SK-N-SH (cell line): ENCODE measurements around the gene ATP11B. TPM values are rescaled to one million over a fixed set of nuclear protein-coding genes. Genes with fewer than 3 reads are reported as not detected.

ENCODE experiments used
- CTCF ChIA-PET: fragments of 300-600, 350-600 bp; formaldehyde crosslinking; extraction: SDS; loops from one replicate; lab custom pipeline; 2021; lab: Yijun Ruan, JAX
- POLR2A ChIA-PET: fragments of 350-600 bp; sonication (Branson Sonifier 250); formaldehyde crosslinking; extraction: SDS; loops from one replicate; lab custom pipeline; 2020; ENCODE audit warnings: antibody characterized with exemption, inconsistent platforms; lab: Yijun Ruan, JAX
- DNase-seq: peaks from one replicate; pipeline ENCODE4 v3.0.0; 2012
- H2AFZ ChIP-seq: fragments of 200-600 bp; sonication (generic); 2 replicates; pipeline ENCODE4 v1.8.1; 2016; ENCODE audit warnings: antibody characterized with exemption, mild to moderate bottlenecking, low read depth
- H3F3A ChIP-seq: fragments of 200-600 bp; sonication (generic); replicated peaks from 2 replicates; pipeline ENCODE3; 2016; ENCODE audit warnings: antibody characterized with exemption, mild to moderate bottlenecking; ENCODE audit not compliant: insufficient read depth
- H3K27ac ChIP-seq, 2 experiments: fragments of 200-500 bp in 1 of 2; fragments of 200-600 bp in 1 of 2; sonication (Bioruptor generic) in 1 of 2; sonication (generic), shearing (Covaris generic) in 1 of 2; 2 replicates each; pipeline versions ENCODE4 v1.5.1 to v1.6.1; 2014 to 2016; ENCODE audit warnings: low read depth in 2 of 2, inconsistent platforms in 1 of 2, low read length in 1 of 2, mild to moderate bottlenecking in 1 of 2, mixed read lengths in 1 of 2
- H3K27me3 ChIP-seq: fragments of 200-600 bp; sonication (generic), shearing (Covaris generic); 2 replicates; pipeline ENCODE4 v1.6.1; 2016; ENCODE audit warnings: mixed run types; ENCODE audit not compliant: insufficient read depth
- H3K36me3 ChIP-seq, 2 experiments: fragments of 200-500 bp in 1 of 2; fragments of 200-600 bp in 1 of 2; sonication (Bioruptor generic) in 1 of 2; sonication (generic) in 1 of 2; replicated peaks in 1 of 2; 2 replicates each; pipeline versions ENCODE3 to v1.5.1; 2014 to 2016; ENCODE audit warnings: low read length in 1 of 2, mild to moderate bottlenecking in 1 of 2; ENCODE audit not compliant: insufficient read depth in 2 of 2, control insufficient read depth in 1 of 2
- H3K4me1 ChIP-seq, 2 experiments: fragments of 200-500 bp in 1 of 2; fragments of 200-600 bp in 1 of 2; sonication (Bioruptor generic) in 1 of 2; sonication (generic), shearing (Covaris generic) in 1 of 2; 2 replicates each; pipeline versions ENCODE4 v1.5.1 to v1.6.1; 2014 to 2016; ENCODE audit warnings: low read depth in 1 of 2, low read length in 1 of 2, mixed run types in 1 of 2; ENCODE audit not compliant: insufficient read depth in 2 of 2, control insufficient read depth in 1 of 2
- H3K4me2 ChIP-seq: fragments of 200-600 bp; sonication (generic), shearing (Covaris generic); 2 replicates; pipeline ENCODE4 v1.6.1; 2017; ENCODE audit warnings: mixed run types
- H3K4me3 ChIP-seq, 2 experiments: fragments of 200-500 bp in 1 of 2; fragments of 200-600 bp in 1 of 2; sonication (Bioruptor generic) in 1 of 2; sonication (generic), shearing (Covaris generic) in 1 of 2; 2 replicates each; pipeline versions ENCODE4 v1.5.1 to v1.8.1; 2014 to 2016; ENCODE audit warnings: low read depth in 2 of 2, inconsistent platforms in 1 of 2, low read length in 1 of 2, mild to moderate bottlenecking in 1 of 2, mixed read lengths in 1 of 2, moderate library complexity in 1 of 2
- H3K79me2 ChIP-seq: fragments of 200-600 bp; sonication (generic); 2 replicates; pipeline ENCODE4 v1.8.1; 2017; ENCODE audit warnings: mild to moderate bottlenecking; ENCODE audit not compliant: insufficient read depth
- H3K9ac ChIP-seq: fragments of 200-600 bp; sonication (generic); 2 replicates; pipeline ENCODE4 v1.6.1; 2017; ENCODE audit warnings: mixed run types
- H3K9me2 ChIP-seq: fragments of 200-600 bp; sonication (generic); 2 replicates; pipeline ENCODE4 v1.6.1; 2017; ENCODE audit warnings: mixed run types
- H3K9me3 ChIP-seq: fragments of 200-600 bp; sonication (generic); 2 replicates; pipeline ENCODE4 v1.6.1; 2017; ENCODE audit warnings: mixed run types, mild to moderate bottlenecking, moderate library complexity
- H4K20me1 ChIP-seq: fragments of 200-600 bp; sonication (generic); 2 replicates; pipeline ENCODE4 v1.6.1; 2017; ENCODE audit warnings: mild to moderate bottlenecking, mixed run types; ENCODE audit not compliant: insufficient read depth
- CTCF ChIP-seq: fragments of 200-600 bp; sonication (generic); IDR thresholded peaks from 2 replicates; pipeline ENCODE4 v1.6.1; 2017; ENCODE audit warnings: antibody characterized with exemption, mild to moderate bottlenecking, moderate library complexity
- EP300 ChIP-seq, 2 experiments: IDR thresholded peaks; 2 replicates each; pipeline versions ENCODE4 v1.4.0 to v1.6.1; 2012; ENCODE audit warnings: borderline replicate concordance in 1 of 2, low read depth in 1 of 2, low read length in 1 of 2
- FOSL2 ChIP-seq: IDR thresholded peaks from 2 replicates; pipeline ENCODE4 v1.4.0; 2012; ENCODE audit warnings: low read depth, mild to moderate bottlenecking, moderate library complexity, borderline replicate concordance
- FOXJ3 ChIP-seq: sonication (generic); formaldehyde crosslinking; IDR thresholded peaks from 2 replicates; pipeline ENCODE4 v1.5.1; 2020; ENCODE audit warnings: mild to moderate bottlenecking, missing genetic modification reagents
- FOXM1 ChIP-seq: IDR thresholded peaks from 2 replicates; pipeline ENCODE4 v1.4.0; 2012; ENCODE audit warnings: low read depth, mild to moderate bottlenecking
- GATA2 ChIP-seq: sonication (generic); formaldehyde crosslinking; IDR thresholded peaks from 2 replicates; pipeline ENCODE4 v1.5.0; 2020; ENCODE audit warnings: mild to moderate bottlenecking, missing genetic modification reagents
- IRF3 ChIP-seq: fragments of 150-350 bp; IDR thresholded peaks from 2 replicates; pipeline ENCODE4 v1.6.1; 2016; ENCODE audit warnings: mild to moderate bottlenecking, low read depth, low read length
- JUND ChIP-seq: IDR thresholded peaks from 2 replicates; pipeline ENCODE4 v1.4.0; 2012
- MAX ChIP-seq: IDR thresholded peaks from 2 replicates; pipeline ENCODE4 v1.4.0; 2012; ENCODE audit warnings: low read depth
- NFIC ChIP-seq: IDR thresholded peaks from 2 replicates; pipeline ENCODE4 v1.4.0; 2012; ENCODE audit warnings: borderline replicate concordance
- RAD21 ChIP-seq: IDR thresholded peaks from 2 replicates; pipeline ENCODE4 v1.6.1; 2012; ENCODE audit warnings: mild to moderate bottlenecking, low read length
- RCOR1 ChIP-seq: fragments of 150-350 bp; IDR thresholded peaks from 2 replicates; pipeline ENCODE4 v1.6.1; 2017; ENCODE audit warnings: antibody characterized with exemption, low read length
- RFX5 ChIP-seq: IDR thresholded peaks from 2 replicates; pipeline ENCODE4 v1.6.1; 2012; ENCODE audit warnings: mild to moderate bottlenecking, improper control_type of control experiment, low read length
- RXRA ChIP-seq: IDR thresholded peaks from 2 replicates; pipeline ENCODE4 v1.4.0; 2012; ENCODE audit warnings: low read depth, mild to moderate bottlenecking, borderline replicate concordance
- SIN3A ChIP-seq: IDR thresholded peaks from 2 replicates; pipeline ENCODE4 v1.6.1; 2012; ENCODE audit warnings: low read depth, mild to moderate bottlenecking, low read length, moderate library complexity, borderline replicate concordance
- YY1 ChIP-seq: IDR thresholded peaks from 2 replicates; pipeline ENCODE4 v1.4.0; 2012; ENCODE audit warnings: low read depth, mild to moderate bottlenecking
- WGBS: methylation state at CpG from one replicate; pipeline ENCODE4 v1.1.6; 2017; ENCODE audit warnings: low lambda C conversion rate; 5-methylcytosine and 5-hydroxymethylcytosine counted together
- polyA plus RNA-seq, 3 experiments: library from polyadenylated mRNA; depleted of rRNA; stranded (reverse); fragments of >200 nt; gene quantifications; 2 replicates each; pipeline ENCODE4 v1.2.3, GENCODE V29; 2012
- TF ChIP-seq, protein P1 (sequence below): fragments of 150-350 bp; IDR thresholded peaks from 2 replicates; pipeline ENCODE4 v1.6.1; 2017; ENCODE audit warnings: antibody characterized with exemption, low read length, low read depth, borderline replicate concordance
- TF ChIP-seq, protein P2 (sequence below): IDR thresholded peaks from 2 replicates; pipeline ENCODE4 v1.4.0; 2012; ENCODE audit warnings: low read depth, borderline replicate concordance
- TF ChIP-seq, protein P3 (sequence below): IDR thresholded peaks from 2 replicates; pipeline ENCODE4 v1.6.1; 2012; ENCODE audit warnings: mild to moderate bottlenecking, low read depth, low read length, moderate library complexity

ATP11B gene
- polyA plus RNA-seq, 1 of the 3 experiments (the other 2 are of a cell fraction): 8.7 TPM

DNA sequence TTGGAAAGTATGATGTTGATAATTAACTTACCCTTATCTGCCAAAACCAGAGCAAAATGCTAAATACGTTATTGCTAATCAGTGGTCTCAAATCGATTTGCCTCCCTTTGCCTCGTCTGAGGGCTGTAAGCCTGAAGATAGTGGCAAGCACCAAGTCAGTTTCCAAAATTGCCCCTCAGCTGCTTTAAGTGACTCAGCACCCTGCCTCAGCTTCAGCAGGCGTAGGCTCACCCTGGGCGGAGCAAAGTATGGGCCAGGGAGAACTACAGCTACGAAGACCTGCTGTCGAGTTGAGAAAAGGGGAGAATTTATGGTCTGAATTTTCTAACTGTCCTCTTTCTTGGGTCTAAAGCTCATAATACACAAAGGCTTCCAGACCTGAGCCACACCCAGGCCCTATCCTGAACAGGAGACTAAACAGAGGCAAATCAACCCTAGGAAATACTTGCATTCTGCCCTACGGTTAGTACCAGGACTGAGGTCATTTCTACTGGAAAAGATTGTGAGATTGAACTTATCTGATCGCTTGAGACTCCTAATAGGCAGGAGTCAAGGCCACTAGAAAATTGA, 127.3 kb downstream of the ATP11B start (continued):
- TF ChIP-seq FOXM1: no peak
- no peak for TF ChIP-seq SIN3A
- TF ChIP-seq EP300 (IDR thresholded peaks at IDR 0.05; ENCODE audit: borderline replicate concordance in 1 of 2, low read depth in 1 of 2, low read length in 1 of 2): no peak
- TF ChIP-seq, protein P1, sequence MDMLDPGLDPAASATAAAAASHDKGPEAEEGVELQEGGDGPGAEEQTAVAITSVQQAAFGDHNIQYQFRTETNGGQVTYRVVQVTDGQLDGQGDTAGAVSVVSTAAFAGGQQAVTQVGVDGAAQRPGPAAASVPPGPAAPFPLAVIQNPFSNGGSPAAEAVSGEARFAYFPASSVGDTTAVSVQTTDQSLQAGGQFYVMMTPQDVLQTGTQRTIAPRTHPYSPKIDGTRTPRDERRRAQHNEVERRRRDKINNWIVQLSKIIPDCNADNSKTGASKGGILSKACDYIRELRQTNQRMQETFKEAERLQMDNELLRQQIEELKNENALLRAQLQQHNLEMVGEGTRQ: no peak
- TF ChIP-seq RXRA: no peak
- no peak for TF ChIP-seq RFX5
- TF ChIP-seq FOXJ3 (CRISPR knock-in tag): no peak
- no peak for TF ChIP-seq NFIC
- TF ChIP-seq RAD21: no peak
- TF ChIP-seq, all 33 proteins: peak for 0

GRCh38 chr3:182921665-182922355, 128.5 kb downstream of the ATP11B start:
- TF ChIP-seq, protein P2, sequence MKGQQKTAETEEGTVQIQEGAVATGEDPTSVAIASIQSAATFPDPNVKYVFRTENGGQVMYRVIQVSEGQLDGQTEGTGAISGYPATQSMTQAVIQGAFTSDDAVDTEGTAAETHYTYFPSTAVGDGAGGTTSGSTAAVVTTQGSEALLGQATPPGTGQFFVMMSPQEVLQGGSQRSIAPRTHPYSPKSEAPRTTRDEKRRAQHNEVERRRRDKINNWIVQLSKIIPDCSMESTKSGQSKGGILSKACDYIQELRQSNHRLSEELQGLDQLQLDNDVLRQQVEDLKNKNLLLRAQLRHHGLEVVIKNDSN: no peak
- TF ChIP-seq RCOR1 (no peak), NFIC (no peak), RAD21 (no peak), CTCF (no peak), FOSL2 (no peak), YY1 (no peak), IRF3 (no peak), SIN3A (no peak), GATA2 (CRISPR knock-in tag) (no peak), RFX5 (no peak), JUND (no peak), MAX (no peak)
- TF ChIP-seq, protein P3, sequence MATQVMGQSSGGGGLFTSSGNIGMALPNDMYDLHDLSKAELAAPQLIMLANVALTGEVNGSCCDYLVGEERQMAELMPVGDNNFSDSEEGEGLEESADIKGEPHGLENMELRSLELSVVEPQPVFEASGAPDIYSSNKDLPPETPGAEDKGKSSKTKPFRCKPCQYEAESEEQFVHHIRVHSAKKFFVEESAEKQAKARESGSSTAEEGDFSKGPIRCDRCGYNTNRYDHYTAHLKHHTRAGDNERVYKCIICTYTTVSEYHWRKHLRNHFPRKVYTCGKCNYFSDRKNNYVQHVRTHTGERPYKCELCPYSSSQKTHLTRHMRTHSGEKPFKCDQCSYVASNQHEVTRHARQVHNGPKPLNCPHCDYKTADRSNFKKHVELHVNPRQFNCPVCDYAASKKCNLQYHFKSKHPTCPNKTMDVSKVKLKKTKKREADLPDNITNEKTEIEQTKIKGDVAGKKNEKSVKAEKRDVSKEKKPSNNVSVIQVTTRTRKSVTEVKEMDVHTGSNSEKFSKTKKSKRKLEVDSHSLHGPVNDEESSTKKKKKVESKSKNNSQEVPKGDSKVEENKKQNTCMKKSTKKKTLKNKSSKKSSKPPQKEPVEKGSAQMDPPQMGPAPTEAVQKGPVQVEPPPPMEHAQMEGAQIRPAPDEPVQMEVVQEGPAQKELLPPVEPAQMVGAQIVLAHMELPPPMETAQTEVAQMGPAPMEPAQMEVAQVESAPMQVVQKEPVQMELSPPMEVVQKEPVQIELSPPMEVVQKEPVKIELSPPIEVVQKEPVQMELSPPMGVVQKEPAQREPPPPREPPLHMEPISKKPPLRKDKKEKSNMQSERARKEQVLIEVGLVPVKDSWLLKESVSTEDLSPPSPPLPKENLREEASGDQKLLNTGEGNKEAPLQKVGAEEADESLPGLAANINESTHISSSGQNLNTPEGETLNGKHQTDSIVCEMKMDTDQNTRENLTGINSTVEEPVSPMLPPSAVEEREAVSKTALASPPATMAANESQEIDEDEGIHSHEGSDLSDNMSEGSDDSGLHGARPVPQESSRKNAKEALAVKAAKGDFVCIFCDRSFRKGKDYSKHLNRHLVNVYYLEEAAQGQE: no peak
- TF ChIP-seq, protein P1: no peak

More at GRCh38 chr3:182921665-182922355, 128.5 kb downstream of the ATP11B start:
- no peak overlapping the region for H3K4me3 ChIP-seq
- H3K9me2 ChIP-seq: no peaks in the 10 kb centered on the region
- no peaks in the 10 kb centered on the region for H3K27me3 ChIP-seq
- WGBS: 76% methylated on average over 4 of the region's 4 CpGs
- no peak overlapping the region for H3K9ac ChIP-seq
- H3K4me1 ChIP-seq: peaks cover 0 to 5% of the 10 kb centered on the region in 2 experiments; a peak in 2 of 4 replicates
- H2AFZ ChIP-seq: no peak overlapping the region
- H3K4me2 ChIP-seq: no peak overlapping the region
- CTCF ChIA-PET: interaction anchor here (4.3 kb wide), 1 partner anchor 12 kb away, joined by 24 read pairs; no protein-coding TSS in a partner anchor
- H3K27ac ChIP-seq: no peak overlapping the region
- no peaks in the 10 kb centered on the region for H3F3A ChIP-seq
- POLR2A ChIA-PET: no interaction called here
- peaks cover 11 to 18% of the 10 kb centered on the region in 2 experiments for H3K36me3 ChIP-seq
- no peaks in the 10 kb centered on the region for H3K9me3 ChIP-seq
- H4K20me1 ChIP-seq: no peaks in the 10 kb centered on the region
- H3K79me2 ChIP-seq: no peaks in the 10 kb centered on the region
- no peak for DNase-seq
